ENCODE measurements around the gene NEIL3. TPM values are rescaled to one million over a fixed set of nuclear protein-coding genes. Genes with fewer than 3 reads are reported as not detected.
A peak's percentile ranks its signal among the peaks of the same experiment; 100 is the strongest.

NEIL3 gene
- total and polyA plus RNA-seq, 9 of the 15 experiments (the other 6 are each of a cell fraction or from before 2014, with no cell fraction given), result 2.7 to 23.3 (median 12.9) TPM

- H3K4me3 ChIP-seq, result no peak overlapping the region
- no peak for ATAC-seq
- no peak for FAIRE-seq
These were observed 11.8 kb upstream of the NEIL3 start for GRCh38 chr4:177297785-177298391.

More at GRCh38 chr4:177297785-177298391, 11.8 kb upstream of the NEIL3 start:
- ChIA-PET POLR2A (interaction anchor here (1.2 kb wide), 1 partner anchor 9 kb away, joined by 3 read pairs; no protein-coding TSS in a partner anchor), CTCF (ENCODE audit: low intra/inter-chr PET ratio) (no interaction called here)
- no peak for DNase-seq (ENCODE audit: extremely low read depth in 1 of 4, low spot score in 3 of 4)
- in situ Hi-C loops (cut with MboI), result no loop called here
- no peaks in the 10 kb centered on the region for H3K36me3 ChIP-seq (ENCODE audit: control insufficient read depth, insufficient read depth, low read length)
- 17% methylated on average over 2 of the region's 2 CpGs for WGBS (ENCODE audit: insufficient coverage, low coverage, missing lambda C conversion rate)
- H3K4me2 ChIP-seq (ENCODE audit: insufficient read depth, low read length), result no peak overlapping the region
- H4K20me1 ChIP-seq (replicated peaks; ENCODE audit: control insufficient read depth, insufficient read depth, low read length), result no peaks in the 10 kb centered on the region
- H3K27me3 ChIP-seq (ENCODE audit: control insufficient read depth in 2 of 2, insufficient read depth in 2 of 2, low read length in 2 of 2), result no peaks in the 10 kb centered on the region
- BruUV-seq (replicated peaks), result no TSS peak
- no peaks in the 10 kb centered on the region for H3K79me2 ChIP-seq (ENCODE audit: control insufficient read depth, insufficient read depth, low read length)
- intact Hi-C loops (cut with micrococcal nuclease), result no loop called here
- H3K27ac ChIP-seq (ENCODE audit: extremely low read depth, low read depth, low read length), result no peak overlapping the region
- no peaks in the 10 kb centered on the region for H3K4me1 ChIP-seq (replicated peaks in 1 of 2; ENCODE audit: control insufficient read depth in 2 of 2, insufficient read depth in 2 of 2, low read length in 2 of 2)
- no peaks in the 10 kb centered on the region for H3K9me1 ChIP-seq (ENCODE audit: control insufficient read depth, insufficient read depth, low read length)
- no peak overlapping the region for H2AFZ ChIP-seq (ENCODE audit: low read depth, low read length)
- H3K9me3 ChIP-seq (replicated peaks; ENCODE audit: control insufficient read depth, insufficient read depth, low read depth, low read length), result no peaks in the 10 kb centered on the region; the same call in 1 of the 2 replicates
- no peak overlapping the region for H3K9ac ChIP-seq (ENCODE audit: insufficient read depth in 1 of 2, low read depth in 2 of 2, low read length in 2 of 2)
- TF ChIP-seq ZNF280A (IDR thresholded peaks at IDR 0.05; ENCODE audit: low read depth, partially characterized antibody), result peak; percentile 38
- TF ChIP-seq BCLAF1 (IDR thresholded peaks at IDR 0.05; ENCODE audit: borderline replicate concordance in 1 of 2, control insufficient read depth in 1 of 2, low read depth in 2 of 2, low read length in 1 of 2), result no peak
- no peak for TF ChIP-seq ZZZ3 (IDR thresholded peaks at IDR 0.05)
- peak; percentile 82; the same call in 1 of the 2 replicates for TF ChIP-seq CBX1 (IDR thresholded peaks at IDR 0.05; ENCODE audit: low read depth)
- peak; percentile 86 for TF ChIP-seq TRIM28 (IDR thresholded peaks at IDR 0.05)
- TF ChIP-seq CBX3 (IDR thresholded peaks at IDR 0.05; ENCODE audit: borderline replicate concordance in 1 of 2, low read length in 2 of 2), result peak in 1 of 2 experiments; percentile 95; a peak in 2 of 3 replicates
- TF ChIP-seq PPARD (CRISPR knock-in tag; IDR thresholded peaks at IDR 0.05), result no peak
- TF ChIP-seq PCBP2 (IDR thresholded peaks at IDR 0.05; ENCODE audit: low read depth, low read length, poor library complexity, severe bottlenecking), result no peak
- no peak for TF ChIP-seq TAF9B (IDR thresholded peaks at IDR 0.05; ENCODE audit: partially characterized antibody)
- TF ChIP-seq CBX5 (IDR thresholded peaks at IDR 0.05; ENCODE audit: borderline replicate concordance, low read depth), result peak; percentile 96
- no peak for TF ChIP-seq ATF3 (IDR thresholded peaks at IDR 0.05)
- TF ChIP-seq ATF3 (CRISPR knock-in tag; conservative IDR thresholded peaks at IDR 0.05), result no peak
